ENCODE data around the gene ATP1A1.

ATP1A1 gene

DNA sequence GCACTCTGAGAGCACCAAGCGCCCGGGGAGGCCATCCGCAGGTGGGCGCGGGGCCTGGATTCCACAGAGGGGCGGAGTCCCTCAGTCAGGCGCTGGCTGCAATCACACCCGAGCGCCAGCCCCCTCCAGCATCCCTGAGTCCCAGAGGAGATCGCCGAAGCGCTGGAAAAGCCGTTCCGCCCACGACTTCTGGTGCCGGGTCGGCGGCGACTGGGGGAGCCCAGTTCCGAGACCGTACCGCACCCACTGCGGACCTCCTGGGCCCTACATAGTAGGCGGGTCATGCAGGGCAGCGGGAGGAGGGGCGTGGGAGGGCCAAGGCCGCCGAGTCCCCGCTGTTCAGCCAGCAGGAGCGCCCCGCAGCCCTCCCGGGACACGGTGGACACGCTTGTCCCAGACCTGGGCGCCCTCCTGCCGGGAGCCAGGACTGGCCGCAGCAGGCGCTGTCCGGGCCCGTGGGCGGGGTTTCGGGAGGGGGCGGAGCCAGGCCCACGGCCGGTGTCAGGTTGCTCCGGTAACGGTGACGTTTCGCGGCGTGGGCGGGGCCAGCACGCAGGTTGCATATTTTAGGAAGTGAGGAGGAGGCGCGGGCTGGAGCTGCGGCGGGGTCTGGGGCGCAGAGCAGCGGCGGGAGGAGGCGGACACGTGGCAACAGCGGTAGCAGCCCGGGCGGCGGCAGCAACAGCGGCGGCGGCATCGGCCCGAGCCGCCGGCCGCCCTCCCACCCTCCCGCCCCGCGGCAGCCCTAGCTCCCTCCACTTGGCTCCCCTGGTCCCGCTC lies at the start of gene ATP1A1:
Gene ATP1A1 (plus strand): TSS at position 594 of the 780 bp plus-strand sequence. CDS start 268 bp downstream, outside the sequence.
- DNase-seq (ENCODE audit: low read depth, low spot score) = no peak

GRCh38 chr1:116323491-116323890 lies 49.6 kb upstream of the ATP1A1 start:
- DNase-seq (ENCODE audit: low read depth, low spot score) = no peak

DNA sequence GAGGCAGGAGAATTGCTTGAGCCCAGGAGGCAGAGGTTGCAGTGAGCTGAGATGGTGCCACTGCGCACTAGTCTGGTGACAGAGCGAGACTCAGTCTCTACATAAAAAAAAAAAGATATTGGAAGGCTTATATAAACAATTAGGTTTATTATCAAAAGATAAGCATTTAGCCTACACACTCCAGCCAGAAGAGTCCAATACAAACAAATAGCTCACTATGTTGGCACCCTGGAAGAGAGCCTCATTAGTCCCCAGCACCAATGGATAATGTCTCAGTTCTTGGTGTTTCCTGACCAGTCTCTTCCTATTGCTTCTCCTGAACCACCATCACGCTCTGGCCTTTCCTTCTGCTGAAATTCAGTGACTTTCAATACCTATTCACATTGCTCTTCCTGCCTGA lies 48.6 kb upstream of the ATP1A1 start:
- DNase-seq (ENCODE audit: low read depth, low spot score) = no peak

- no peak for DNase-seq (ENCODE audit: low read depth, low spot score)
Observed at GRCh38 chr1:116325104-116325503, 47.9 kb upstream of the ATP1A1 start.

DNA sequence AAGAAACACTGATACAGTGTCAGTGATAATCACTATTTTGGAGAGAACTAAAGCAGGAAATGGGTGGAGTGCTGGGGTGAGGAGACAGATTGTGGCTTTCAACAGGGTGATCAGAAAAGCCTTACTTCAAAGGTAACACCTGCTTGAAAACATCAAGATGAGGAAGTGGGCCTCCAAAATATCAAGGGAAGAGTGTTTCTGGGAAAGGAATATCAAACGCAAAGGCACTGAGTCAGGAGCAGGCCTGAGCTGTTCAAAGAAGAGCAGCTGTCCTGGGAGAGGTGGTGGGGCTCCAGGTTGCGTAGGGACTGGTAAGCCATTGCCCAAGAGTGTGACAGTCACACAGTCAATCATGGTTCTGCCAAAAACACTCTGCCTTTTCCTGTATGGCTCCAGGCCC lies 47.1 kb upstream of the ATP1A1 start:
- DNase-seq (ENCODE audit: low read depth, low spot score) = no peak

DNA sequence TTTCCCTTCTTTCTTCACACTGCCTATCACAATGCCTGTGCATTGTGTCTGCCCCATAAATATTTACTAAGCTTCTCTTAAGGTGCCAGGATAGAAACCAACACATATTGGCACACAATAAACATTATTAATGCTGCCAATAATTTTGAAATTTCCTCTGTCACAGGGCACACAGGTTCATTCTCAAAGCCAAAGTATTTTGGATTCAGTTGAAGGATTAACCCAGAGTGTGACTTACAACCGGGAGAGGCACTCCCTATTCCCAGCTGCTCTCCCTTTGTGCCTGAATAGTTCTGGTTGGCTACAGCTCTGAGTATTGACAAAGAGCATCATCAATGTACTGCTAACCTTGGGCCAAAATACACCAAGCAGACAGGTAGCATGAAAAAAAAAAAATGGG lies 46.6 kb upstream of the ATP1A1 start:
- no peak for DNase-seq (ENCODE audit: low read depth, low spot score)

- no peak for DNase-seq (ENCODE audit: low read depth, low spot score)
Observed at GRCh38 chr1:116328671-116329070, 44.4 kb upstream of the ATP1A1 start.

DNA sequence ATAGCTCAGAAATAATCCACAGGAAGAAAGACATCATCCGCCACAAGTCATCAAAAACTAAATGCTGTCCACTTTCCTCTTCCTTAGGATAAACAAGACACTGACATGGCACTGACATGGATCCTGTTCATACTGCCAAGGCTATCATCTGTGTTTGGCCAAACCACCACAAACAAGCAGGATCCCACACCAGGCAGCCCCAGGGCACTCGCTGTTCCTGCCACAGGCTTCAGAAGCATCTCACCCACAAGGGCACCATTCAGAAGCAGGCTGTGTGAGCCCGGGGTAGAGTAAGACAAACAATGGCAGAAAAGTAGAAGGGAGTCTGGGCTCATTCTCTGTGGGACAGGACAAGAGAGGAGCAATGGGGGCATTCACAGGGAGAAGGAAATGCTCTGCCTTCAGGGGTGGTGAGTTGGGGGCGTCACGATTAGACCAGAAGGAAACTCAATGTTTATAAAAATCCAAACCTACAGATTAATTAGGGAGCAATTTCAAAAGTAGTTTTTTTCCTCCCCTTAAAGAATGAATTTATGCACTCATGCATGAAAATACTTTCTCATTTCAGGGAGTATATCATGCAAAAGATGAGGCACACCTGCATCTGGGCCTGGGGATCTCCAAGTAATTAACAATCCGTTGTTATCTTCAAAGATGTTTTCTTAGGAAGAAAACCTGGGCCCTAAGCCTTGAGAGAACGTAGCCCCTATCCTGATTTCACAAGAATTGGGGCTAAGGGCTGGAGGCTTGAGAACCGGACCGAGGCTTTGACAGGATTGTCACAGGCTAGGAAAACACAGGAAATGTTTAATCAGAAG lies 43.3 kb upstream of the ATP1A1 start:
- no peak for DNase-seq (ENCODE audit: low read depth, low spot score)

GRCh38 chr1:116330342-116330652 lies 42.7 kb upstream of the ATP1A1 start:
- no peak for DNase-seq (ENCODE audit: low read depth, low spot score)

- DNase-seq (ENCODE audit: low read depth, low spot score) = no peak
Observed at GRCh38 chr1:116330846-116331245, 42.2 kb upstream of the ATP1A1 start.

GRCh38 chr1:116331523-116331922 lies 41.5 kb upstream of the ATP1A1 start:
- DNase-seq (ENCODE audit: low read depth, low spot score) = no peak

- DNase-seq (ENCODE audit: low read depth, low spot score) = no peak
Observed at GRCh38 chr1:116332451-116332850, 40.6 kb upstream of the ATP1A1 start.

- no peak for DNase-seq (ENCODE audit: low read depth, low spot score)
Observed at GRCh38 chr1:116333171-116334014, 39.7 kb upstream of the ATP1A1 start.

- no peak for DNase-seq (ENCODE audit: low read depth, low spot score)
Observed at GRCh38 chr1:116334015-116334547, 39.0 kb upstream of the ATP1A1 start.

DNA sequence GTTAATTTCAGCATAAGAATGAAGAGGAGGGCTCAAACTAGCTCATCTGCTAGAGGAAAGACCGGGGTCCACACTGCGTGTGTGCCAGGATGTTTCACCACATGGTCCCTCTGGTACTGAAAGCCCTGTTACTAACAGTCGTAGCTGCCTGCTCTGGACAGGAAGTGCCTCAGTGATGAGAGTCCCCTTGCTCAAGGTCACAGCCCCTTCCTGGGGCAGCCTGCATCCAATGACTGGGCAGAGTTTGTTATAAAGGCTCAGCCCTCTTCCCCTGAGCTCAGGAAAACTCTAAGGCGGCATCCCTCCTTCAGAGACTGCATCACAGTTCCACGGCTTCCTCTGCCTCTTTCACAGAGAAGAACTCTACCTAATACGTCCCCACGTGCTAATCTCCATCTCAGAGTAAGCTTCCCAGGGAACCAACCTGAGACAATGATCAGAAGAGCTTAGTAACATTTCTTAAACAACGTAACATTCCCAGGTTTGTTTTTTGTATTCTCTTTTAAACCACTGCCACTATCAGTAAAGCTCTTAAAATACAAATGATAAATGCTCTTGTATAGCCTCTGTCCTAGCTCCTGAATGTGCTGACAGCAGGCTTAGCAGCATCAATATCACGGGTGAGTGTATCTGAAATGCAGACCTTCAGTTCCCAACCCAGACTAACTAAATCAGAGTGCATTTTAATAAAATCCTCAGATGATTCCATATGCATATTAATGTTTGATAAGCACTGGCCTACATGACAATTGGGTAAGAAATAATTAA lies 38.0 kb upstream of the ATP1A1 start:
- peak; percentile 23 for DNase-seq (ENCODE audit: low read depth, low spot score)

DNA sequence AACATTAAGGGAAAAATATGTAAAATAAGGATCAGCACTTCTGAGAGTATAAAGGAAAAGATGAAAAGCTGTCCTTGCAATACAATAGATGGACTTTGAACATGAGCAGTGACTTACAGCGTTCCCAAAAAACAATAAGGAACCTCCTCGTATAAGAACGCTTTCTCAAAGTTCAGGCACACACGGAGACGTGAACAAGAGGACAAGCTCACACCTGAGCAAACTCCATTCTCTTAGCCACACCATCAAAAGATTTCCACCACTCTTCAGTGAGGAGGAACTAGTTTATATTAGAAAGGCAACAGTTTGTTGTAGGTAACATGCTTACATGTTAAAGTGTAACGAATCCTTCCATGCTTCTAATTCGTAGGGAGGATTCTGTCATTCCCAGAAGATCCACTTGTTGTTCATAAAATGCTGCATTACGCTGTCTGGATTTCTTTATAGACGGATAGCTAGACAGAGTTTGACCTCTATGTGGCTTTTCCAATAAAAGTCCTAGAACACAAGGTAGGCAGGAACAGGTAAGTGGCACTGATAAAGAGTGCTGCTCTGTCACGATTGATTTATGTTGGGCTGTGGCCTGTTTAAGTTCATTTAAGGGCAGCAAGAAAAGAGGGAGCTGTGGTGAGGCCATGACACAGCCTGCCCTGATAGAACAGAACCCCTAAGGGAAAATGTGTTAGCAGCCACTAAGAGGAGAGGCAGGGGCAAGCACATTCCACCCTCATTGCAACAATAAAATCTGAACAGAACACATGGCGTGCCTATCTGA lies 37.0 kb upstream of the ATP1A1 start:
- no peak for DNase-seq (ENCODE audit: low read depth, low spot score)

DNA sequence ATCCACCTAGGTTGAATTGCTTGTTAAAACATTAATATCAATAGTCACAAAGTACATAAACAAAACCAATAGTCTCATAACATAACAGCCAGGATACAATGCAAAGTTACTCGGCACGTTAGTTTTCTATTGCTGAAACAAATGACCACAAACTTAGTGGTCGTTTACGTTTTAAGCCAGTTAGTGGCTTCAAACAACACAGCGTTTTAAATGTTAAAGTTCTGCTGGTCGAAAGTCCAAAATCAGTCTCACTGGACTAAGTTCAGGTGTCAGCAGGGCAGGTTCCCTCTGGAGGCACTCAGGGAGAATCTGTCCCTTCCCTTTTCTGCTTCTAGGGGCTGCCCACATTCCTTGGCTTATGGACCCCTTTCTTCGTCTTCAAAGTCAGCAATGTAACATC lies 35.6 kb upstream of the ATP1A1 start:
- DNase-seq (ENCODE audit: low read depth, low spot score) = no peak

- DNase-seq (ENCODE audit: low read depth, low spot score) = no peak
Observed at GRCh38 chr1:116338400-116338799, 34.6 kb upstream of the ATP1A1 start.

- no peak for DNase-seq (ENCODE audit: low read depth, low spot score)
Observed at GRCh38 chr1:116340506-116341231, 32.4 kb upstream of the ATP1A1 start.

- no peak for DNase-seq (ENCODE audit: low read depth, low spot score)
Observed at GRCh38 chr1:116343019-116343418, 30.0 kb upstream of the ATP1A1 start.

Measured in iPS DF 19.7 (cell line).